ENCODE results near the gene REXO1. TPM values are rescaled to one million over a fixed set of nuclear protein-coding genes. Genes with fewer than 3 reads are reported as not detected.
"Not testable (repeated sequence)": the region's sequence is repeated elsewhere in the genome, so short reads cannot be mapped to it uniquely, and the experiment has no call there.

The REXO1 gene
- total and polyA plus RNA-seq, 3 donors from 2014 or later, result 104 to 200 (median 149) TPM

DNA sequence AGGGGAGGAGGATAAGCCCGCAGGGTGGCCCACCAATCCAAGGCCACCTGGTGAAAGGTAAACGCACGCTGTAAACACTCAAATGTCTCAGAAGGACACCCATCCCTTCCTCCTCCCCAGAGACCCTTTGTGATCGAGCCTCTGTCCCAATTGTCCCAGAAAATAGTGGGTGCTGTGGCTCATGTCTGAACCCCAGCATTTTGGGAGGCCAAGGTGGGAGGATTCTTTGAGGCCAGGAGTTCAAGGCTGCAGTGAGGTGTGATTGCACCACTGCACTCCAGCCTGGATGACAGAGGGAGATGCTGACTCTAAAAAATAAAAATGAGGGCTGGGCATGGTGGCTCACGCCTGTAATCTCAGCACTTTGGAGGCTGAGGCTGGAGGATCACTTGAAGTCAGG is 40.1 kb upstream of the REXO1 start:
- H3K4me3 ChIP-seq, result no peak overlapping the region
- no peak for DNase-seq
- peaks cover 24% of the 10 kb centered on the region for H3K4me1 ChIP-seq
- TF ChIP-seq POLR2A (IDR thresholded peaks at IDR 0.05), result no peak
- TF ChIP-seq, protein P1, sequence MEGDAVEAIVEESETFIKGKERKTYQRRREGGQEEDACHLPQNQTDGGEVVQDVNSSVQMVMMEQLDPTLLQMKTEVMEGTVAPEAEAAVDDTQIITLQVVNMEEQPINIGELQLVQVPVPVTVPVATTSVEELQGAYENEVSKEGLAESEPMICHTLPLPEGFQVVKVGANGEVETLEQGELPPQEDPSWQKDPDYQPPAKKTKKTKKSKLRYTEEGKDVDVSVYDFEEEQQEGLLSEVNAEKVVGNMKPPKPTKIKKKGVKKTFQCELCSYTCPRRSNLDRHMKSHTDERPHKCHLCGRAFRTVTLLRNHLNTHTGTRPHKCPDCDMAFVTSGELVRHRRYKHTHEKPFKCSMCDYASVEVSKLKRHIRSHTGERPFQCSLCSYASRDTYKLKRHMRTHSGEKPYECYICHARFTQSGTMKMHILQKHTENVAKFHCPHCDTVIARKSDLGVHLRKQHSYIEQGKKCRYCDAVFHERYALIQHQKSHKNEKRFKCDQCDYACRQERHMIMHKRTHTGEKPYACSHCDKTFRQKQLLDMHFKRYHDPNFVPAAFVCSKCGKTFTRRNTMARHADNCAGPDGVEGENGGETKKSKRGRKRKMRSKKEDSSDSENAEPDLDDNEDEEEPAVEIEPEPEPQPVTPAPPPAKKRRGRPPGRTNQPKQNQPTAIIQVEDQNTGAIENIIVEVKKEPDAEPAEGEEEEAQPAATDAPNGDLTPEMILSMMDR (IDR thresholded peaks at IDR 0.05), result no peak
- intact Hi-C loops (cut with DNase I; ENCODE audit: low total_unique reads), result no loop called here
- no peaks in the 10 kb centered on the region for H3K9me3 ChIP-seq
- H3K36me3 ChIP-seq (ENCODE audit: low read depth, missing control alignments), result no peaks in the 10 kb centered on the region
- no peaks in the 10 kb centered on the region for H3K27me3 ChIP-seq
- 77 to 83% methylated on average over 5 of the region's 5 CpGs for WGBS, 2 donors
- H3K27ac ChIP-seq, result peak overlapping the region in 1 of 2 donors; percentile 78

- H3K36me3 ChIP-seq (ENCODE audit: low read depth, missing control alignments); H3K9me3 ChIP-seq; H3K4me3 ChIP-seq; intact Hi-C loops (cut with DNase I; ENCODE audit: low total_unique reads); DNase-seq; H3K27me3 ChIP-seq: not testable (repeated sequence)
- H3K27ac ChIP-seq, result peak overlapping the region in 1 of 2 donors; percentile 78
- WGBS, 2 donors, result 94% methylated on average over 15 of the region's 15 CpGs
- H3K4me1 ChIP-seq, result peaks cover 36% of the 10 kb centered on the region
Measured at GRCh38 chr19:1886360-1886759, 38.1 kb upstream of the REXO1 start.

GRCh38 chr19:1885398-1886119 is 37.3 kb upstream of the REXO1 start, which contains the start of gene ABHD17A:
ABHD17A (minus strand) TSS chr19:1885496; CDS start chr19:1881566, 3,930 bp downstream.
- DNase-seq, result peak; percentile 96
- intact Hi-C loops (cut with DNase I; ENCODE audit: low total_unique reads); H3K27me3 ChIP-seq; H3K36me3 ChIP-seq (ENCODE audit: low read depth, missing control alignments); H3K9me3 ChIP-seq: not testable (repeated sequence)
- WGBS, 2 donors, result 22 to 30% methylated on average over 23 to 34 of the region's 46 CpGs
- H3K27ac ChIP-seq, result peak within 1 kb of the TSS; percentile 27 to 85
- H3K4me3 ChIP-seq, result peak within 1 kb of the TSS; percentile 89
- peaks cover 36% of the 10 kb centered on the region for H3K4me1 ChIP-seq
- peak; percentile 72 for TF ChIP-seq POLR2A (IDR thresholded peaks at IDR 0.05)

- 0 to 1% methylated on average over 21 to 56 of the region's 56 CpGs for WGBS, 2 donors
- no peak for DNase-seq
- peaks cover 36% of the 10 kb centered on the region for H3K4me1 ChIP-seq
Measured at GRCh38 chr19:1884719-1885334, 36.5 kb upstream of the REXO1 start.

DNA sequence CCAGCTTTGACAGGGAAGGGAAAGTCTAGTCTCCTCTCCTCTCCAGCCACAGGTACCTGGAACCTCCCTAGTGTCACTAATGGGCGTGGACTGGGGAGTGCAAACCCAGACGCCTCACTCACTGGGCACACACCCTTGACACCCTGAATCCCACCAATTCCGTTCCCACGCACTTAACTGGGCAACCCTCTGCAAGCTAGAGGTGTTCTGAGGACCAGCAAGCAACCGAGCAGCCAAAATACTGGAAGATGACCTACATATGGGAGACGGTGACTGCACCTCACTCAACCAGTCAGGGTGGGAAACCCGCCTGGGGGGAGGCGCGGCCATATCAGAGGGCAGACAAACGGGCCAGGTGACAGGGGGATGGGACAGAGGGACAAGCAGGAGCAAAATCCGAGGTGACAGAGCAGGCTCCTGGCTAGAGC is 36.0 kb upstream of the REXO1 start:
- peaks cover 36% of the 10 kb centered on the region for H3K4me1 ChIP-seq
- H3K4me3 ChIP-seq, result peak overlapping the region; percentile 89
- TF ChIP-seq, protein P1 (IDR thresholded peaks at IDR 0.05), result no peak
- TF ChIP-seq POLR2A (IDR thresholded peaks at IDR 0.05), result no peak
- peak overlapping the region; percentile 27 to 85 for H3K27ac ChIP-seq
- no peak for DNase-seq
- no peaks in the 10 kb centered on the region for H3K27me3 ChIP-seq
- no peaks in the 10 kb centered on the region for H3K36me3 ChIP-seq (ENCODE audit: low read depth, missing control alignments)
- WGBS, 2 donors, result 3 to 7% methylated on average over 6 to 11 of the region's 11 CpGs
- no peaks in the 10 kb centered on the region for H3K9me3 ChIP-seq
- intact Hi-C loops (cut with DNase I; ENCODE audit: low total_unique reads), result no loop called here

More at GRCh38 chr19:1884719-1885334, 36.5 kb upstream of the REXO1 start:
- intact Hi-C loops (cut with DNase I; ENCODE audit: low total_unique reads), result no loop called here
- no peaks in the 10 kb centered on the region for H3K27me3 ChIP-seq
- H3K9me3 ChIP-seq, result no peaks in the 10 kb centered on the region
- no peak for TF ChIP-seq POLR2A (IDR thresholded peaks at IDR 0.05)
- TF ChIP-seq, protein P1 (IDR thresholded peaks at IDR 0.05), result no peak
- no peaks in the 10 kb centered on the region for H3K36me3 ChIP-seq (ENCODE audit: low read depth, missing control alignments)
- peak overlapping the region; percentile 89 for H3K4me3 ChIP-seq
- peak overlapping the region; percentile 27 to 85 for H3K27ac ChIP-seq

Data from testis (tissue), 3 donors.